Esophagus squamous epithelium (tissue), 4 donors: ENCODE data around the gene BICC1.

ENCODE experiments used
- CTCF ChIP-seq, 6 experiments: fragments of 450-650 bp in 4 of 6; fragments of 200-600 bp in 2 of 6; sonication (generic) in 2 of 6; IDR thresholded peaks; one replicate each; pipeline ENCODE4 v1.5.1; 2016 to 2019; ENCODE audit warnings: antibody characterized with exemption in 6 of 6, mild to moderate bottlenecking in 4 of 6, moderate library complexity in 4 of 6
- POLR2A ChIP-seq, 4 donors: fragments of 450-650 bp; IDR thresholded peaks; one replicate each; pipeline ENCODE4 v1.6.1; 2017; ENCODE audit warnings: antibody characterized with exemption in 4 of 4, mild to moderate bottlenecking in 4 of 4, moderate library complexity in 3 of 4

GRCh38 chr10:58585435-58585834 is 72.8 kb downstream of the BICC1 start:
- TF ChIP-seq CTCF (IDR thresholded peaks at IDR 0.05) (no peak), POLR2A (IDR thresholded peaks at IDR 0.05) (no peak)
